ENCODE measurements around the gene AKAP5.

- TF ChIP-seq, protein P1, sequence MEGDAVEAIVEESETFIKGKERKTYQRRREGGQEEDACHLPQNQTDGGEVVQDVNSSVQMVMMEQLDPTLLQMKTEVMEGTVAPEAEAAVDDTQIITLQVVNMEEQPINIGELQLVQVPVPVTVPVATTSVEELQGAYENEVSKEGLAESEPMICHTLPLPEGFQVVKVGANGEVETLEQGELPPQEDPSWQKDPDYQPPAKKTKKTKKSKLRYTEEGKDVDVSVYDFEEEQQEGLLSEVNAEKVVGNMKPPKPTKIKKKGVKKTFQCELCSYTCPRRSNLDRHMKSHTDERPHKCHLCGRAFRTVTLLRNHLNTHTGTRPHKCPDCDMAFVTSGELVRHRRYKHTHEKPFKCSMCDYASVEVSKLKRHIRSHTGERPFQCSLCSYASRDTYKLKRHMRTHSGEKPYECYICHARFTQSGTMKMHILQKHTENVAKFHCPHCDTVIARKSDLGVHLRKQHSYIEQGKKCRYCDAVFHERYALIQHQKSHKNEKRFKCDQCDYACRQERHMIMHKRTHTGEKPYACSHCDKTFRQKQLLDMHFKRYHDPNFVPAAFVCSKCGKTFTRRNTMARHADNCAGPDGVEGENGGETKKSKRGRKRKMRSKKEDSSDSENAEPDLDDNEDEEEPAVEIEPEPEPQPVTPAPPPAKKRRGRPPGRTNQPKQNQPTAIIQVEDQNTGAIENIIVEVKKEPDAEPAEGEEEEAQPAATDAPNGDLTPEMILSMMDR (IDR thresholded peaks at IDR 0.05; ENCODE audit: low read length), result no peak
- TF ChIP-seq EZH2 (IDR thresholded peaks at IDR 0.05; ENCODE audit: borderline replicate concordance, low read length), result no peak
These were observed 43.0 kb downstream of the AKAP5 start for GRCh38 chr14:64508215-64508776.

Measured in OCI-LY1 (cell line).